OCI-LY3 (cell line): ENCODE measurements around the gene LRP5.

Experiments used
- H2AFZ ChIP-seq: fragments of 200-600, 300-600 bp; shearing (Covaris generic); 2 replicates; pipeline ENCODE4 v1.6.0; 2014; ENCODE audit warnings: antibody characterized with exemption, low read depth, low read length
- H3K27ac ChIP-seq: fragments of 200-600, 300-600 bp; sonication (generic); 2 replicates; pipeline ENCODE4 v1.5.1; 2014; ENCODE audit warnings: mild to moderate bottlenecking, low read length, moderate library complexity, mixed read lengths
- H3K27me3 ChIP-seq: fragments of 200-600, 300-600 bp; sonication (generic); 2 replicates; pipeline ENCODE4 v1.6.1; 2014; ENCODE audit warnings: low read depth, low read length, mixed read lengths
- H3K36me3 ChIP-seq: fragments of 200-600, 300-600 bp; sonication (generic); replicated peaks from 2 replicates; pipeline ENCODE3; 2014; ENCODE audit warnings: low read depth, low read length, mixed read lengths
- H3K4me1 ChIP-seq: fragments of 300-600, 200-600 bp; sonication (generic); 2 replicates; pipeline ENCODE4 v1.6.1; 2014; ENCODE audit warnings: low read length, mixed read lengths
- H3K4me2 ChIP-seq: fragments of 200-600, 300-600 bp; sonication (generic); 2 replicates; pipeline ENCODE4 v1.6.1; 2014; ENCODE audit warnings: low read length, mixed read lengths
- H3K4me3 ChIP-seq: fragments of 300-600, 200-600 bp; sonication (generic); 2 replicates; pipeline ENCODE4 v1.5.1; 2014; ENCODE audit warnings: antibody characterized with exemption, mild to moderate bottlenecking, low read length, moderate library complexity
- H3K79me2 ChIP-seq: fragments of 300-600, 200-600 bp; shearing (Covaris generic); 2 replicates; pipeline ENCODE4 v1.6.1; 2014; ENCODE audit warnings: mild to moderate bottlenecking, low read length, mixed read lengths
- H3K9ac ChIP-seq: fragments of 300-600, 200-600 bp; shearing (Covaris generic); 2 replicates; pipeline ENCODE4 v1.6.0; 2014; ENCODE audit warnings: mild to moderate bottlenecking, low read length, moderate library complexity
- H3K9me3 ChIP-seq: fragments of 200-600, 300-600 bp; shearing (Covaris generic); 2 replicates; pipeline ENCODE4 v1.6.1; 2014; ENCODE audit warnings: low read length, mixed read lengths; ENCODE audit not compliant: insufficient read depth
- H4K20me1 ChIP-seq: fragments of 200-600, 300-600 bp; sonication (generic); 2 replicates; pipeline ENCODE4 v1.6.1; 2016; ENCODE audit warnings: low read length, mixed read lengths; ENCODE audit not compliant: insufficient read depth
- CTCF ChIP-seq: fragments of 200-600, 300-600 bp; sonication (generic); IDR thresholded peaks from 2 replicates; pipeline ENCODE4 v1.5.1; 2014; ENCODE audit warnings: antibody characterized with exemption, low read length, low read depth
- EZH2phosphoT487 ChIP-seq: fragments of 200-600 bp; shearing (Covaris generic); IDR thresholded peaks from 2 replicates; pipeline ENCODE4 v1.6.1; 2018; ENCODE audit warnings: antibody characterized with exemption, mixed run types, low read depth

The LRP5 gene

GRCh38 chr11:68353118-68353517 is 40.7 kb downstream of the LRP5 start:
- Histone ChIP-seq H3K79me2 (no peaks in the 10 kb centered on the region), H3K4me2 (no peak overlapping the region), H2AFZ (no peak overlapping the region), H3K9me3 (no peaks in the 10 kb centered on the region), H3K9ac (no peak overlapping the region), H3K4me1 (no peaks in the 10 kb centered on the region), H3K27me3 (no peaks in the 10 kb centered on the region), H3K36me3 (peaks cover 4% of the 10 kb centered on the region), H3K27ac (no peak overlapping the region), H4K20me1 (peaks cover 22% of the 10 kb centered on the region), H3K4me3 (no peak overlapping the region)
- no peak for TF ChIP-seq CTCF

- TF ChIP-seq EZH2phosphoT487 (no peak), CTCF (no peak)
Measured at GRCh38 chr11:68353669-68354068, 41.3 kb downstream of the LRP5 start.

GRCh38 chr11:68354148-68354872 is 41.9 kb downstream of the LRP5 start:
- Histone ChIP-seq H3K27ac (no peak overlapping the region), H3K79me2 (no peaks in the 10 kb centered on the region), H3K9me3 (peaks cover 8% of the 10 kb centered on the region; the same call in 1 of the 2 replicates), H3K9ac (no peak overlapping the region), H2AFZ (no peak overlapping the region), H3K4me3 (no peak overlapping the region), H3K4me1 (no peaks in the 10 kb centered on the region), H4K20me1 (peaks cover 21% of the 10 kb centered on the region), H3K4me2 (no peak overlapping the region), H3K27me3 (no peaks in the 10 kb centered on the region), H3K36me3 (peaks cover 16% of the 10 kb centered on the region)
- TF ChIP-seq CTCF = no peak
- no peak for TF ChIP-seq EZH2phosphoT487

More at GRCh38 chr11:68353669-68354068, 41.3 kb downstream of the LRP5 start:
- Histone ChIP-seq H3K27me3 (no peaks in the 10 kb centered on the region), H2AFZ (no peak overlapping the region), H3K79me2 (no peaks in the 10 kb centered on the region), H3K27ac (no peak overlapping the region), H3K4me1 (no peaks in the 10 kb centered on the region), H4K20me1 (peaks cover 22% of the 10 kb centered on the region), H3K4me2 (no peak overlapping the region), H3K4me3 (no peak overlapping the region), H3K9ac (no peak overlapping the region), H3K9me3 (0 out of 2 replicates have a peak, but pooled peaks cover 2% of the 10 kb centered on the region), H3K36me3 (peaks cover 10% of the 10 kb centered on the region)

- Histone ChIP-seq H3K9me3 (peaks cover 8% of the 10 kb centered on the region; the same call in 1 of the 2 replicates), H4K20me1 (peaks cover 18% of the 10 kb centered on the region), H3K36me3 (peaks cover 23% of the 10 kb centered on the region), H3K9ac (no peak overlapping the region), H2AFZ (no peak overlapping the region), H3K4me3 (no peak overlapping the region), H3K79me2 (no peaks in the 10 kb centered on the region), H3K27me3 (no peaks in the 10 kb centered on the region), H3K27ac (no peak overlapping the region), H3K4me2 (no peak overlapping the region), H3K4me1 (no peaks in the 10 kb centered on the region)
- TF ChIP-seq EZH2phosphoT487 = no peak
- no peak for TF ChIP-seq CTCF
Measured at GRCh38 chr11:68355471-68355870, 43.1 kb downstream of the LRP5 start.
